Mesothelial cell of epicardium (in vitro differentiated cells): ENCODE results near the gene RCAN2. TPM values are rescaled to one million over a fixed set of nuclear protein-coding genes. Genes with fewer than 3 reads are reported as not detected.

ENCODE experiments used
- DNase-seq, 2 experiments: peaks; one replicate each; pipeline ENCODE4 v3.0.0; 2021; ENCODE audit warnings: low spot score in 2 of 2; ENCODE audit not compliant: unreplicated experiment in 2 of 2
- H3K27ac Mint-ChIP-seq: 2 replicates; pipeline ENCODE4 v1.8.0; 2021; ENCODE audit warnings: mixed read lengths
- H3K27me3 Mint-ChIP-seq: 2 replicates; pipeline ENCODE4 v1.8.0; 2021; ENCODE audit warnings: low read depth, mixed read lengths
- H3K36me3 Mint-ChIP-seq: 2 replicates; pipeline ENCODE4 v1.8.0; 2021; ENCODE audit warnings: mixed read lengths
- H3K4me1 Mint-ChIP-seq: 2 replicates; pipeline ENCODE4 v1.8.0; 2021; ENCODE audit warnings: mixed read lengths
- H3K4me3 Mint-ChIP-seq: 2 replicates; pipeline ENCODE4 v1.8.0; 2021; ENCODE audit warnings: mild to moderate bottlenecking, moderate library complexity, mixed read lengths
- H3K9me3 Mint-ChIP-seq: 2 replicates; pipeline ENCODE4 v1.8.0; 2021; ENCODE audit warnings: mixed read lengths
- CTCF ChIP-seq: fragments of 200-600 bp; sonication (generic); IDR thresholded peaks from one replicate; pipeline ENCODE4 v1.5.0; 2021; ENCODE audit warnings: antibody characterized with exemption; ENCODE audit not compliant: unreplicated experiment
- total RNA-seq: library from RNA; stranded (reverse); gene quantifications from 3 replicates; pipeline ENCODE4 v1.2.1, GENCODE V29; 2021

RCAN2 gene
- total RNA-seq, 1 donor from 2014 or later: 4.0 TPM

DNA sequence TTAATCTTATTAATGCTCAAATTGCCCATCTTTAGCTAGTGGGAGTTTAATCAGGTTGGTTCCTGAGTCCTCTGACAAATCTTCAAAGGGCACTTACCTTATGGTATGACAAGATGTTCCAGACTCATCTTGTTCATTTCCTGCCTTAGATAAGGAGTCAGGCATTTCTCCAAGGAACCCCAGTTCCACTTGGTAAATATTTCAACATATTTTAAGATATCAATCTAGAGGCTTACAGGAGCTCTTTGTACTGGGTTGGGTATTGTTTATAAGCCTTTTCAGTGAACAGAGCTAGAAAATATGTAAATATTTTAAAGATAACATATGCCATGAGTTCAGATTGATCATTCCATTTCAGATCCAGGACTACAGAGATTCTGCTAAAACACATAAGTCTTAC lies 159.8 kb downstream of the RCAN2 start:
- DNase-seq: no peak
- peaks cover 5% of the 10 kb centered on the region for H3K27me3 Mint-ChIP-seq

DNA sequence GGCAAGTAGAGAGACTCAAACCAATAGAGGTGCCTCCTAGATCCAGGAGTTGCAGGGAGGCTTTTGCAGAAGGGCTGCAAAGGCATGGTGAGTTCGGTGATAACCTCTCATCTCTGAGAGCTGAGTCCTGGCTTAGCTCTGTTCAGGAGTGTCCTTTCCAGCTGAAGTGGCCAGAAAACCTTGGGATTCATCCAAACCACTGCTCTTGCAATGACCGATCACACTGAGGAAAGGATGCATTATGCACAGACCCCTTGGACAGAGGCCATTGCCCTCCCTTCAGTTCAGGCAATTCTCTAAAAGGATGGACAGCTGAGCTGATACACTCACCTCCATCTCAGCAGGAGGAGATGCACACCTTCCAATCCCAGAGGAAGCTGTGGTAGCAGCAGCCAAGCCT lies 161.7 kb downstream of the RCAN2 start:
- peaks cover 13% of the 10 kb centered on the region for H3K4me1 Mint-ChIP-seq
- no peak for TF ChIP-seq CTCF
- no peak overlapping the region for H3K4me3 Mint-ChIP-seq
- no peak overlapping the region for H3K27ac Mint-ChIP-seq
- DNase-seq: no peak
- no peaks in the 10 kb centered on the region for H3K9me3 Mint-ChIP-seq
- H3K36me3 Mint-ChIP-seq: no peaks in the 10 kb centered on the region
- H3K27me3 Mint-ChIP-seq: peaks cover 5% of the 10 kb centered on the region

More for the DNA sequence above, 159.8 kb downstream of the RCAN2 start:
- Mint-ChIP-seq H3K4me1 (no peaks in the 10 kb centered on the region), H3K9me3 (no peaks in the 10 kb centered on the region), H3K27ac (no peak overlapping the region), H3K36me3 (no peaks in the 10 kb centered on the region), H3K4me3 (no peak overlapping the region)
- no peak for TF ChIP-seq CTCF

- Mint-ChIP-seq H3K4me1 (peaks cover 21% of the 10 kb centered on the region), H3K27me3 (peaks cover 5% of the 10 kb centered on the region), H3K27ac (no peak overlapping the region), H3K36me3 (no peaks in the 10 kb centered on the region), H3K9me3 (no peaks in the 10 kb centered on the region), H3K4me3 (no peak overlapping the region)
- no peak for TF ChIP-seq CTCF
- DNase-seq: no peak
These were observed 163.5 kb downstream of the RCAN2 start for GRCh38 chr6:46327779-46328178.

GRCh38 chr6:46325561-46326530 lies 165.4 kb downstream of the RCAN2 start:
- no peaks in the 10 kb centered on the region for H3K9me3 Mint-ChIP-seq
- H3K27me3 Mint-ChIP-seq: peaks cover 5% of the 10 kb centered on the region
- H3K4me1 Mint-ChIP-seq: peaks cover 25% of the 10 kb centered on the region
- no peak for DNase-seq
- no peak for TF ChIP-seq CTCF
- H3K36me3 Mint-ChIP-seq: no peaks in the 10 kb centered on the region
- no peak overlapping the region for H3K4me3 Mint-ChIP-seq
- H3K27ac Mint-ChIP-seq: no peak overlapping the region

GRCh38 chr6:46324706-46325105 lies 166.5 kb downstream of the RCAN2 start:
- Mint-ChIP-seq H3K36me3 (no peaks in the 10 kb centered on the region), H3K4me3 (no peak overlapping the region), H3K27ac (no peak overlapping the region), H3K4me1 (peaks cover 31% of the 10 kb centered on the region), H3K9me3 (no peaks in the 10 kb centered on the region), H3K27me3 (peaks cover 3% of the 10 kb centered on the region)
- no peak for TF ChIP-seq CTCF
- DNase-seq: no peak
